ENCODE data around the gene ZNF594.
"Not testable (repeated sequence)": the region's sequence is repeated elsewhere in the genome, so short reads cannot be mapped to it uniquely, and the experiment has no call there.

The ZNF594 gene

DNA sequence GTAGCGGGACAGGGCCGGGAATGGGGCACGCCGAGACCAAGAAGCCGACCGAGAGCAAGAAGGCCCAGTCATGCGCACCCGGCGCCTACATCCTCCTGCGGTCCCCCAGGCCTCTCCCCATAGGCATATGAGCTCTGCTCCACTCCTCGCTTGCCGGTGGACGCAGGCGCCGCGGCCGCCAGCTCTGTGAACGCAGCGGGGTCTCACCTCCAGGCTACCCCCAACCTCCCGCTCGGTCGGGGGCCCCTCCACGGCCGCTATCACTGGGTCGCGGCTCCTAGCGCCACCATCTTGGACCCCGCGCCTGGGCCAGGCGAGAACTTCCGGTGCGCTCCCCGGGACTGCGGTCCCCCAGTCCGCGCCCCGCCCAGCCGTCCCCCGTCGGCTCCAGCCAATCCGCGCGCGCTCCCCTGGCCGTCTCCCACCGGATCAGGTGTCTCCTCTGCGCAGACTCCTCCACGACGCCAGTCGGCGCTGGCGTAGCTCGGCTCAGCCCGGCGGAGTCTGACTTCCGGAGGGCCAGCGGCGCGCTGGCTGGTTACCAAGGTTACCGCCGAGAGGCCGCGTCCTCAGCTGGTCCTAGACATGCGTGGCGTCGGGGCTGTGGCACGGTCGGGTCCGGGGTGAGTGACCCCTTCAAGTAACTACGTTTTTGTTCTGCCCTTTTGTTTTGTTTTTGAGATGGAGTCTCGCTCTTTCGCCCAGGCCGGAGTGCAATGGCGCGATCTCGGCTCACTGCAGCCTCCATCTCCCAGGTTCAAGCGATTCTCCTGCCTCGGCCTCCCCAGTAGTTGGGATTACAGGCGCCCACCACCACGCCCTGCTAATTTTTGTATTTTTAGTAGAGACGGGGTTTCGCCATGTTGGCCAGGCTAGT, at the start of gene ZNF594:
ZNF594 (minus strand) TSS at position 328 of the 877 bp plus-strand sequence. CDS start 7,612 bp downstream, outside the sequence.
- TF ChIP-seq, protein P1, sequence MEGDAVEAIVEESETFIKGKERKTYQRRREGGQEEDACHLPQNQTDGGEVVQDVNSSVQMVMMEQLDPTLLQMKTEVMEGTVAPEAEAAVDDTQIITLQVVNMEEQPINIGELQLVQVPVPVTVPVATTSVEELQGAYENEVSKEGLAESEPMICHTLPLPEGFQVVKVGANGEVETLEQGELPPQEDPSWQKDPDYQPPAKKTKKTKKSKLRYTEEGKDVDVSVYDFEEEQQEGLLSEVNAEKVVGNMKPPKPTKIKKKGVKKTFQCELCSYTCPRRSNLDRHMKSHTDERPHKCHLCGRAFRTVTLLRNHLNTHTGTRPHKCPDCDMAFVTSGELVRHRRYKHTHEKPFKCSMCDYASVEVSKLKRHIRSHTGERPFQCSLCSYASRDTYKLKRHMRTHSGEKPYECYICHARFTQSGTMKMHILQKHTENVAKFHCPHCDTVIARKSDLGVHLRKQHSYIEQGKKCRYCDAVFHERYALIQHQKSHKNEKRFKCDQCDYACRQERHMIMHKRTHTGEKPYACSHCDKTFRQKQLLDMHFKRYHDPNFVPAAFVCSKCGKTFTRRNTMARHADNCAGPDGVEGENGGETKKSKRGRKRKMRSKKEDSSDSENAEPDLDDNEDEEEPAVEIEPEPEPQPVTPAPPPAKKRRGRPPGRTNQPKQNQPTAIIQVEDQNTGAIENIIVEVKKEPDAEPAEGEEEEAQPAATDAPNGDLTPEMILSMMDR (conservative IDR thresholded peaks at IDR 0.05; ENCODE audit: low read length): peak; percentile 64
- DNase-seq (ENCODE audit: low read depth): peak; percentile 96

DNA sequence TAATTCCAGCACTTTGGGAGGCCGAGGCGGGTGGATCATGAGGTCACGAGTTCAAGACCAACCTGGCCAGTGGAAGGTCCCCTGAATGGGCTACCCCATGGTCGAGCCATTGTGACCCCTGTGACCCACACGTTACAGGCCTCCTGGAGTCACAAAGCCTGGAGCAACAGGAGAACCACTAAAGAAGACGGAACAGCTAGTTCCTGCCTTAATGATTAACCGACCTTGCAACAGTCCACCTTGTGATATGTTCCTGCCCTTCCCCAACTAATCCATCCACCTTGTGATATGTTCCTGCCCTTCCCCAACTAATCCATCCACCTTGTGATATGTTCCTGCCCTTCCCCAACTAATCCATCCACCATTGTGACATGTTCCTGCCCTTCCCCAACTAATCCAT, 48.1 kb upstream of the ZNF594 start:
- not testable (repeated sequence) for H3K4me3 ChIP-seq (ENCODE audit: low read length); DNase-seq (ENCODE audit: low read depth)

More for the DNA sequence above, at the start of gene ZNF594:
- H3K4me3 ChIP-seq (ENCODE audit: low read length): peak within 1 kb of the TSS; percentile 85

DNA sequence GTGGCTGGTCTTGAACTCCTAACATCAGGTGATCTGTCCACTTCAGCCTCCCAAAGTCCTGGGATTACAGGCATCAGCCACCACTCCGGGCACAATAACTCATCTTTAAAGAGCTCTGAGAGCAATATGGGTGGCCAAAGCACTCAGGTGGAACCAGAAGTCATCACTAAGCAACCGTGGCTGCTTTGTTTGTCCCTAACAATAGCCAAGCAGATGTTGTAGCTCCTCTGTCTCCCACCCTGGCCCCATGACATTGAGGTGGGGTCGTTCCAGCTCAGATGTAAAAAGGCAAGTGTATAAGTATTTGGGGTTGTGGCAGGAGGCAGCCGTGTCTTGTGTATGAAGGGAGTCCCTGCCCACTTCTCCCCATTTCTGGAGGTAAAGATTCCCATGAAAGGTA, 46.7 kb upstream of the ZNF594 start:
- TF ChIP-seq, protein P1 (conservative IDR thresholded peaks at IDR 0.05; ENCODE audit: low read length): no peak
- DNase-seq (ENCODE audit: low read depth): no peak
- H3K4me3 ChIP-seq (ENCODE audit: low read length): no peak overlapping the region

DNA sequence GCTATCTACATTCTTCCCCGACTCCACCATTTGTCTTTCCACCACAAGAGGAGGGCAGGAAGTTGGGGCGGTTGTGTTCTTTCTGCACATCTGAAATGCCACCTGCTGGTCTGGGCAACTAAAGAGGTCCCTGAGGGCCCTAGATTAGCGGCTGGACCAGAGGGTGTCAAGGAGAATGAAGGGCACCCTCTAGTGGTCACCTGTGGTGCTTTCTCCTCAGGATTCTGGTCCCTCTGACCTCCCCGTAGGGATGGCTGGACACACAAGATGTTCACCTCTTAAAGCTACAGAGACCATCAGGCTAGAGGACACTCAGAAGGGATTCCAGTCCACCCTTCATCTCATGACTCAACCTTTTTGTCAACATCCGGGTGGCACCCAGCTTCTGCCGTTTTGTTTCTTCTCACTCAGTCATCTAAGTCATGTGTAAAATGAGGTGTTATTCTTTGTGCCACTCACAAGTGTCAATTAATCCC, 45.9 kb upstream of the ZNF594 start:
- TF ChIP-seq, protein P1 (conservative IDR thresholded peaks at IDR 0.05; ENCODE audit: low read length): peak; percentile 64
- no peak overlapping the region for H3K4me3 ChIP-seq (ENCODE audit: low read length)
- peak; percentile 34 for DNase-seq (ENCODE audit: low read depth)

DNA sequence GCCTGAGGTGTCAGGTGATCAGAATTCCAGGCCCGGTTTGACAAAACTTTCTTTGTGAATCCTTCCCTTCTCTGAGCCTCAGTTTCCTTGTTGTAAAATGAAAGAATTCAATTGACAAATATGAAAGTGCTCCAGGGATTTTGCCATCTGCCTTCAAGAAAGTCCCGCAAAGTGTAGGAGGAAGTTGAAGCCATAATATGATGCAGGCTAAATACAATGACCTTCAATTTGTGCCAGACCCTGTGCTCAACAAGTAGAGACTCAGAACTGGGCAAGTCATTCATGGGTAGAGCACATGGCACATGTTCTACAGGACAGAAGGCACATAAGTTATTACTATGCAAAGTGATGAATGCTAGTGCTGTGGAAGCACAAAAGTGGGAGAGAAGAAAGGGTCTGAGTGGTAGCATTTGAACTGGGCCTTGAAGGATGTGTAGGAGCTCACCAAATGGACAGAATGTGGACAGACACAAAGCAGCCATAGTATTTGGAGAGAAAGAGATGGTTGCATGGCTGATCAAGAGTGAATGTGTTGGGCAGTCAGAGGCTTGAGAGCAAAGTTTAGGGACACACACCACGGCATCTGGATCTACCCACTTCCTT, 45.4 kb upstream of the ZNF594 start:
- no peak overlapping the region for H3K4me3 ChIP-seq (ENCODE audit: low read length)
- no peak for DNase-seq (ENCODE audit: low read depth)
- TF ChIP-seq, protein P1 (conservative IDR thresholded peaks at IDR 0.05; ENCODE audit: low read length): no peak

DNA sequence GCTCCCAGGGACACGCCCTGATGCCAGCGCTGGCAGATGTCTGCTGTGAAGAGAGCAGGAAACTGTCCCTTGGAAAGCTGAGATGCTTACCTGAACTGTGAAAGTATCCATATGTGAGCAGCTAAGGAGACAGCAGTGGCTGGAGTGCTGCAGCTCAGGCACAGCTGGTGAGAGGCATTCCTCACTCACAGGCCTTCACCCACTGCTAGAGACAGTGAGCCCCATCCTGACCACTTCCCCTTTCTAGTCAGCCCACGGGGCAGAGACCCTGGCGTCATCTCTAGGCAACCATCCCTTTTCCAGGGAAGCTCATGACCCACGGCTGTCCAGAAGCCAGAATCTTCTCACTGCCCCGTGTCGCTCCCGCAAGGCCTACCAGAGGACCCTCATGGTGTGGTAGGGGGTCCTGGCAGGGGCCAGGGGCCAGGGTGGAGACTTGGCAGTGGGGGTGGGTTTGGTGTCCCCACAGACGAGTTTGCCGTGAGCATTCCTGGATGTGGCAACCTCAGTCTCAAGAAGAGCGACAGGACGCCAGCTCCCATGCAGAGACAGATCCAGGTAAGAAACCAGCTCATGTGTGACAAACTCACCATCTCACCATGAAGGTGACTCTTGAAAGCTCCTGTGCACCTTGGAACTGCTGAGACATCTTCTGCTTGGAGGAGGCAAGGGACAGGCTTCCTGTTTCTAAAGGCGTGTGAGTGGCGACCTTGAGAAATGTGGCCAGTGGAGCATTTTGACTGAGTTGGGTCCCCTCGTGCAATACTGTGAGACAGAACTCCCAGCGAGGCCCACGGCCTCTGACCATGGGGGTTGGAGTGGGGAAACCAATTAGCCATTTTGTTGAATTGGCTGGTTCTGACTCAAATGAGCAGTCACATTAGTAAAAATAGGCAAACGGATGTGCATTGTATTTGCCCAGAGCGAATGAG, 43.2 kb upstream of the ZNF594 start, which contains the start of gene SCIMP:
SCIMP (minus strand) TSS at position 216 of the 932 bp plus-strand sequence; CDS start at position 111, 105 bp downstream.
- H3K4me3 ChIP-seq (ENCODE audit: low read length): no peak within 1 kb of the TSS
- TF ChIP-seq, protein P1 (conservative IDR thresholded peaks at IDR 0.05; ENCODE audit: low read length): no peak
- no peak for DNase-seq (ENCODE audit: low read depth)

DNA sequence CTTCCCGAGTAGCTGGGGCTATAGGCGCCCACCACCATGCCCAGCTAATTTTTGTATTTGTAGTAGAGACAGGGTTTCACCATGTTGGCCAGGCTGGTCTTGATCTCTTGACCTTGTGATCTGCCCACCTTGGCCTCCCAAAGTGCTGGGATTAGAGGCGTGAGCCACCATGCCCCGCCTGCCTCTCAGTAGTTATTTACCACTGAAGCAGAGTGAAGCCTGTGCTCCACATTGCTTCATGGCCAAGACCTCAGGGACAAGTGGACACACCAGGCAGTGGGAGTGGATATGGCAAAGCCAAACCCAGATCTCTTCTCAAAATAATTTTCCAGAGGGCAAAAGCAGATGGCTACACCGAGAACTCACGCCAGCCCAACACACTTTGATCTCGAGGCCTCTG, 41.8 kb upstream of the ZNF594 start:
- DNase-seq (ENCODE audit: low read depth); H3K4me3 ChIP-seq (ENCODE audit: low read length): not testable (repeated sequence)
